ENCODE results near the gene SLC17A9.

DNA sequence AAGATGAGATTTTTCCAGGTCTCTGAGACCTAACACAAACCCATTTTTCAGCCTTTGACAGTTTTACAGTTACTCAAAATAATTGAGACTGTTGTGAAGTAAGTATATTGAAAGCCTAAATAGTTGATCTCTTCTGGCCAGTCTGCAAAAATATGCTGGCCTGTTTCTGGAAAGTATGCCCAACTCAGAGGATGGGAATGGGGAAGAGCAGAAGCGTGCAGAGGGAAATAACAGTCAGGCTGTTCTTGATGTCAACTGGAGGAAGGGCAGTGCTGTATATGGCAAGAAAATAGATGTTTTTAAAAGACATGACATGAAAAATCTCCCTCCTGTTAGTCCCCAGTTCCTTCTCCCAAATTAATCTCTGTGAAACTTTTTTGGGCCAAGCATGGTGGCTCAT is 10.7 kb upstream of the SLC17A9 start:
- TF ChIP-seq, protein P1, sequence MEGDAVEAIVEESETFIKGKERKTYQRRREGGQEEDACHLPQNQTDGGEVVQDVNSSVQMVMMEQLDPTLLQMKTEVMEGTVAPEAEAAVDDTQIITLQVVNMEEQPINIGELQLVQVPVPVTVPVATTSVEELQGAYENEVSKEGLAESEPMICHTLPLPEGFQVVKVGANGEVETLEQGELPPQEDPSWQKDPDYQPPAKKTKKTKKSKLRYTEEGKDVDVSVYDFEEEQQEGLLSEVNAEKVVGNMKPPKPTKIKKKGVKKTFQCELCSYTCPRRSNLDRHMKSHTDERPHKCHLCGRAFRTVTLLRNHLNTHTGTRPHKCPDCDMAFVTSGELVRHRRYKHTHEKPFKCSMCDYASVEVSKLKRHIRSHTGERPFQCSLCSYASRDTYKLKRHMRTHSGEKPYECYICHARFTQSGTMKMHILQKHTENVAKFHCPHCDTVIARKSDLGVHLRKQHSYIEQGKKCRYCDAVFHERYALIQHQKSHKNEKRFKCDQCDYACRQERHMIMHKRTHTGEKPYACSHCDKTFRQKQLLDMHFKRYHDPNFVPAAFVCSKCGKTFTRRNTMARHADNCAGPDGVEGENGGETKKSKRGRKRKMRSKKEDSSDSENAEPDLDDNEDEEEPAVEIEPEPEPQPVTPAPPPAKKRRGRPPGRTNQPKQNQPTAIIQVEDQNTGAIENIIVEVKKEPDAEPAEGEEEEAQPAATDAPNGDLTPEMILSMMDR (IDR thresholded peaks at IDR 0.05) = no peak
- no peak for TF ChIP-seq POLR2A (IDR thresholded peaks at IDR 0.05)

All from heart left ventricle (tissue), 13 donors.